ENCODE data around the gene PDZD11.

DNA sequence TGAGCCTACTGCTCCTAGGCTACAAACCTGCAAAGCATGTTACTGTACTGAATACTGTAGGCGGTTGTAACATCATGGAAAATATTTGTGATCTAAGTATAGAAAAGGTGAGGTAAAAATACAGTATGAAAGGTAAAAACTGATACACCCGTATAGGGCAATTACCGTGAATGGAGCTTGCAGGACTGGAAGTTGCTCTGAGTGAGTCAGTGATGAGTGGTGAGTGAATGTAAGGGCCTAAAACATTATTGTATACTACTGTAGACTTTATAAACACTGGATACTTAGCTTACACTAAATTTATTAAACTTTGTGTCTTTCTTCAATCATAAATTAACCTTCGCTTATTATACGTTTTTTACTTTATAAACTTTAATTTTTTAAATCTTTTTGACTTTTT, 3.9 kb upstream of the PDZD11 start:
- TF ChIP-seq EZH2 (IDR thresholded peaks at IDR 0.05) (no peak), POLR2AphosphoS5 (IDR thresholded peaks at IDR 0.05; ENCODE audit: borderline replicate concordance, low read depth, low read length) (no peak), FOXP2 (optimal IDR thresholded peaks at IDR 0.05; ENCODE audit: control extremely low read depth, extremely low read length, insufficient read depth) (no peak)
